GM23338 (cell line): ENCODE data around the gene UBA3. TPM values are rescaled to one million over a fixed set of nuclear protein-coding genes. Genes with fewer than 3 reads are reported as not detected.

Experiments used
- ATAC-seq: fragments of 200-7000 bp; cut with Tn5 transposase; 3 replicates; pipeline ENCODE4 v1.9.1; 2020
- DNase-seq: peaks from one replicate; pipeline ENCODE4 v3.0.0-alpha.2; 2015; ENCODE audit warnings: low spot score
- H2AFZ ChIP-seq: fragments of 200-600 bp; sonication (generic); 2 replicates; pipeline ENCODE4 v1.8.0; 2016; ENCODE audit warnings: antibody characterized with exemption, mild to moderate bottlenecking, moderate library complexity
- H3F3A ChIP-seq: fragments of 200-600 bp; sonication (generic); replicated peaks from 2 replicates; pipeline ENCODE4 v1.8.0; 2017; ENCODE audit warnings: antibody characterized with exemption, mixed run types, low read depth
- H3K27ac ChIP-seq: fragments of 200-600 bp; sonication (generic); 2 replicates; pipeline ENCODE4 v1.6.1; 2016; ENCODE audit warnings: low read depth
- H3K27me3 ChIP-seq: fragments of 200-600 bp; sonication (generic); 2 replicates; pipeline ENCODE4 v1.8.0; 2016; ENCODE audit warnings: mild to moderate bottlenecking, mixed run types, moderate library complexity; ENCODE audit not compliant: insufficient read depth
- H3K36me3 ChIP-seq: fragments of 200-600 bp; sonication (generic); 2 replicates; pipeline ENCODE4 v1.8.0; 2016; ENCODE audit warnings: mild to moderate bottlenecking; ENCODE audit not compliant: insufficient read depth
- H3K4me1 ChIP-seq: fragments of 200-600 bp; sonication (generic); 2 replicates; pipeline ENCODE4 v1.8.0; 2016; ENCODE audit warnings: mild to moderate bottlenecking, moderate library complexity; ENCODE audit not compliant: insufficient read depth
- H3K4me2 ChIP-seq: fragments of 200-600 bp; sonication (generic); 2 replicates; pipeline ENCODE4 v1.7.1; 2017; ENCODE audit warnings: mixed run types
- H3K4me3 ChIP-seq: fragments of 200-600 bp; sonication (generic); 2 replicates; pipeline ENCODE4 v1.6.1; 2016; ENCODE audit warnings: mixed run types
- H3K79me2 ChIP-seq: fragments of 200-600 bp; sonication (generic); replicated peaks from 2 replicates; pipeline ENCODE4 v1.8.0; 2017; ENCODE audit warnings: mild to moderate bottlenecking; ENCODE audit not compliant: insufficient read depth
- H3K9me2 ChIP-seq: fragments of 200-600 bp; sonication (generic); 2 replicates; pipeline ENCODE4 v1.8.0; 2017; ENCODE audit not compliant: insufficient read depth
- H4K20me1 ChIP-seq: fragments of 200-600 bp; sonication (generic); replicated peaks from 2 replicates; pipeline ENCODE4 v1.8.0; 2017; ENCODE audit warnings: mild to moderate bottlenecking; ENCODE audit not compliant: insufficient read depth
- H3K27ac Mint-ChIP-seq: 2 replicates; pipeline ENCODE4 v1.8.0; 2020; ENCODE audit warnings: inconsistent platforms, mild to moderate bottlenecking, moderate library complexity, mixed read lengths
- H3K27me3 Mint-ChIP-seq: 3 replicates; pipeline ENCODE4 v1.8.0; 2022; ENCODE audit warnings: low read depth, mild to moderate bottlenecking, moderate library complexity, mixed read lengths, inconsistent platforms; ENCODE audit not compliant: insufficient read depth, poor library complexity
- H3K36me3 Mint-ChIP-seq: 3 replicates; pipeline ENCODE4 v1.8.0; 2021; ENCODE audit warnings: low read depth, mild to moderate bottlenecking, inconsistent platforms, moderate library complexity, mixed read lengths
- H3K4me1 Mint-ChIP-seq: 3 replicates; pipeline ENCODE4 v1.8.0; 2020; ENCODE audit warnings: mild to moderate bottlenecking, inconsistent platforms, mixed read lengths
- H3K4me3 Mint-ChIP-seq: 3 replicates; pipeline ENCODE4 v1.8.0; 2021; ENCODE audit warnings: moderate library complexity, mild to moderate bottlenecking, inconsistent platforms, mixed read lengths
- H3K9me3 Mint-ChIP-seq: 3 replicates; pipeline ENCODE4 v1.8.0; 2020; ENCODE audit warnings: moderate library complexity, mild to moderate bottlenecking, inconsistent platforms, mixed read lengths
- CREB1 ChIP-seq: fragments of 250-450 bp; sonication (Bioruptor Pico); IDR thresholded peaks from 2 replicates; pipeline ENCODE4 v1.5.0; 2020; ENCODE audit warnings: low read depth, mild to moderate bottlenecking, moderate library complexity
- EZH2 ChIP-seq: fragments of 200-600 bp; sonication (generic); IDR thresholded peaks from one replicate; pipeline ENCODE4 v1.8.0; 2017; ENCODE audit warnings: antibody characterized with exemption, mild to moderate bottlenecking, low read depth; ENCODE audit not compliant: unreplicated experiment
- EZH2phosphoT487 ChIP-seq: fragments of 200-600 bp; sonication (generic); IDR thresholded peaks from one replicate; pipeline ENCODE4 v1.8.1; 2018; ENCODE audit warnings: antibody characterized with exemption; ENCODE audit not compliant: unreplicated experiment
- JUNB ChIP-seq: IDR thresholded peaks from one replicate; pipeline ENCODE4 v1.6.1; 2016; ENCODE audit warnings: antibody characterized with exemption; ENCODE audit not compliant: unreplicated experiment
- NANOG ChIP-seq: IDR thresholded peaks from 2 replicates; pipeline ENCODE4 v1.6.1; 2016; ENCODE audit warnings: antibody characterized with exemption, borderline replicate concordance
- POLR2AphosphoS5 ChIP-seq: IDR thresholded peaks from 2 replicates; pipeline ENCODE4 v1.6.1; 2016; ENCODE audit warnings: antibody characterized with exemption, low read depth
- STAT1 ChIP-seq: IDR thresholded peaks from one replicate; pipeline ENCODE4 v1.6.1; 2016; ENCODE audit warnings: antibody characterized with exemption; ENCODE audit not compliant: unreplicated experiment
- ZNF114 ChIP-seq: fragments of 250-450 bp; sonication (Bioruptor Pico); IDR thresholded peaks from 2 replicates; pipeline ENCODE4 v1.5.0; 2020; ENCODE audit warnings: mild to moderate bottlenecking, moderate library complexity
- ZNF331 ChIP-seq: fragments of 250-450 bp; sonication (Bioruptor Pico); IDR thresholded peaks from 2 replicates; pipeline ENCODE4 v1.5.0; 2020; ENCODE audit warnings: low read depth, mild to moderate bottlenecking, moderate library complexity
- polyA plus RNA-seq: library from polyadenylated mRNA; unstranded; fragments of >200 nt; fragmentation: Nextera tagmentation; extraction: Ambion mirVana; gene quantifications from 2 replicates; pipeline ENCODE4 v1.2.1, GENCODE V29; 2016
- total RNA-seq: library from RNA; depleted of rRNA; stranded (reverse); fragments of >200 nt; shearing (Covaris generic); gene quantifications from 2 replicates; pipeline ENCODE4 v1.2.3, GENCODE V29; 2014
- TF ChIP-seq, protein P1 (sequence below): IDR thresholded peaks from one replicate; pipeline ENCODE4 v1.6.1; 2018; ENCODE audit warnings: antibody characterized with exemption; ENCODE audit not compliant: unreplicated experiment
- TF ChIP-seq, protein P2 (sequence below), 2 experiments: fragments of 200-600 bp in 1 of 2; sonication (generic) in 1 of 2; conservative IDR thresholded peaks; 2 replicates each; pipeline versions ENCODE4 v1.5.1 to v1.6.1; 2016 to 2017; ENCODE audit warnings: antibody characterized with exemption in 2 of 2, low read depth in 2 of 2, mild to moderate bottlenecking in 2 of 2, moderate library complexity in 1 of 2
- TF ChIP-seq, protein P3 (sequence below): IDR thresholded peaks from 2 replicates; pipeline ENCODE4 v1.6.1; 2016; ENCODE audit warnings: antibody characterized with exemption
- TF ChIP-seq, protein P4 (sequence below): fragments of 250-450 bp; sonication (Bioruptor Pico); IDR thresholded peaks from 2 replicates; pipeline ENCODE4 v1.5.0; 2020; ENCODE audit warnings: mild to moderate bottlenecking, moderate library complexity

The UBA3 gene
- total and polyA plus RNA-seq, 2 experiments from 2014 or later, result 53.2 to 85.3 TPM

DNA sequence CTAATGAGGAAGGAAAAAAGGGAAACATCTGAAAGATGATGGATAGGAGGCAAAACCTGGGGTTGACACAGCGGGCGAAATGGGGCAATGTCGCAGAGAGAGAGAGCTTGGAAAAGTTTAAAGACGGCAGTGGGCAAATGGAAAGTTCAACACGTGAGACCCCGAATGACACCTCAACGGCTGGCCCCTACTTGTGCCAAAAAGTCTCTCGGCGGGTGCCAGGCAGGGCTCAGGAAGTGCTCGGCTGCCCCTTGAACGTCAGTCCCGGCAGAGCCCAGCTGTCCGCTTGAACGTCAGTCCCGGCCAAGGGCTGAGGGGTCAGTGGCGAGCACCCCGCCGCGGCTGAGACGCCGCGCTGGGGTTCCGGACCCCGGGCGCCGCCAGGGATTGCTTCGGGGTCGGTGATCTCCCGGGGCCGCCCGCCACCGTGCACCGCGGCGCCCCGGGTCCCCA lies 67.3 kb downstream of the UBA3 start:
- no peaks in the 10 kb centered on the region for H3F3A ChIP-seq
- H3K79me2 ChIP-seq, result no peaks in the 10 kb centered on the region
- H3K27ac ChIP-seq, result no peak overlapping the region
- peaks cover 19% of the 10 kb centered on the region for H3K36me3 Mint-ChIP-seq
- no peaks in the 10 kb centered on the region for H4K20me1 ChIP-seq
- no peaks in the 10 kb centered on the region for H3K9me2 ChIP-seq
- no peaks in the 10 kb centered on the region for H3K36me3 ChIP-seq
- H3K4me1 Mint-ChIP-seq, result peaks cover 65% of the 10 kb centered on the region
- H3K9me3 Mint-ChIP-seq, result no peaks in the 10 kb centered on the region
- peak overlapping the region; percentile 29; the same call in 1 of the 2 replicates for H3K27ac Mint-ChIP-seq
- peaks cover 50% of the 10 kb centered on the region for H3K4me1 ChIP-seq
- H3K4me3 Mint-ChIP-seq, result peak overlapping the region; percentile 80
- H3K27me3 Mint-ChIP-seq, result peaks cover 15% of the 10 kb centered on the region
- ATAC-seq (peak; percentile 39), DNase-seq (peak; percentile 66)
- TF ChIP-seq ZNF331 (CRISPR knock-in tag) (no peak), NANOG (no peak), STAT1 (no peak), ZNF114 (CRISPR knock-in tag) (no peak), CREB1 (CRISPR knock-in tag) (no peak), JUNB (no peak), POLR2AphosphoS5 (no peak), EZH2 (no peak), EZH2phosphoT487 (no peak)
- TF ChIP-seq, protein P1, sequence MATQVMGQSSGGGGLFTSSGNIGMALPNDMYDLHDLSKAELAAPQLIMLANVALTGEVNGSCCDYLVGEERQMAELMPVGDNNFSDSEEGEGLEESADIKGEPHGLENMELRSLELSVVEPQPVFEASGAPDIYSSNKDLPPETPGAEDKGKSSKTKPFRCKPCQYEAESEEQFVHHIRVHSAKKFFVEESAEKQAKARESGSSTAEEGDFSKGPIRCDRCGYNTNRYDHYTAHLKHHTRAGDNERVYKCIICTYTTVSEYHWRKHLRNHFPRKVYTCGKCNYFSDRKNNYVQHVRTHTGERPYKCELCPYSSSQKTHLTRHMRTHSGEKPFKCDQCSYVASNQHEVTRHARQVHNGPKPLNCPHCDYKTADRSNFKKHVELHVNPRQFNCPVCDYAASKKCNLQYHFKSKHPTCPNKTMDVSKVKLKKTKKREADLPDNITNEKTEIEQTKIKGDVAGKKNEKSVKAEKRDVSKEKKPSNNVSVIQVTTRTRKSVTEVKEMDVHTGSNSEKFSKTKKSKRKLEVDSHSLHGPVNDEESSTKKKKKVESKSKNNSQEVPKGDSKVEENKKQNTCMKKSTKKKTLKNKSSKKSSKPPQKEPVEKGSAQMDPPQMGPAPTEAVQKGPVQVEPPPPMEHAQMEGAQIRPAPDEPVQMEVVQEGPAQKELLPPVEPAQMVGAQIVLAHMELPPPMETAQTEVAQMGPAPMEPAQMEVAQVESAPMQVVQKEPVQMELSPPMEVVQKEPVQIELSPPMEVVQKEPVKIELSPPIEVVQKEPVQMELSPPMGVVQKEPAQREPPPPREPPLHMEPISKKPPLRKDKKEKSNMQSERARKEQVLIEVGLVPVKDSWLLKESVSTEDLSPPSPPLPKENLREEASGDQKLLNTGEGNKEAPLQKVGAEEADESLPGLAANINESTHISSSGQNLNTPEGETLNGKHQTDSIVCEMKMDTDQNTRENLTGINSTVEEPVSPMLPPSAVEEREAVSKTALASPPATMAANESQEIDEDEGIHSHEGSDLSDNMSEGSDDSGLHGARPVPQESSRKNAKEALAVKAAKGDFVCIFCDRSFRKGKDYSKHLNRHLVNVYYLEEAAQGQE, result no peak
- TF ChIP-seq, protein P2, sequence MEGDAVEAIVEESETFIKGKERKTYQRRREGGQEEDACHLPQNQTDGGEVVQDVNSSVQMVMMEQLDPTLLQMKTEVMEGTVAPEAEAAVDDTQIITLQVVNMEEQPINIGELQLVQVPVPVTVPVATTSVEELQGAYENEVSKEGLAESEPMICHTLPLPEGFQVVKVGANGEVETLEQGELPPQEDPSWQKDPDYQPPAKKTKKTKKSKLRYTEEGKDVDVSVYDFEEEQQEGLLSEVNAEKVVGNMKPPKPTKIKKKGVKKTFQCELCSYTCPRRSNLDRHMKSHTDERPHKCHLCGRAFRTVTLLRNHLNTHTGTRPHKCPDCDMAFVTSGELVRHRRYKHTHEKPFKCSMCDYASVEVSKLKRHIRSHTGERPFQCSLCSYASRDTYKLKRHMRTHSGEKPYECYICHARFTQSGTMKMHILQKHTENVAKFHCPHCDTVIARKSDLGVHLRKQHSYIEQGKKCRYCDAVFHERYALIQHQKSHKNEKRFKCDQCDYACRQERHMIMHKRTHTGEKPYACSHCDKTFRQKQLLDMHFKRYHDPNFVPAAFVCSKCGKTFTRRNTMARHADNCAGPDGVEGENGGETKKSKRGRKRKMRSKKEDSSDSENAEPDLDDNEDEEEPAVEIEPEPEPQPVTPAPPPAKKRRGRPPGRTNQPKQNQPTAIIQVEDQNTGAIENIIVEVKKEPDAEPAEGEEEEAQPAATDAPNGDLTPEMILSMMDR (conservative IDR thresholded peaks at IDR 0.05; ENCODE audit: low read depth in 2 of 2), result no peak
- TF ChIP-seq, protein P3, sequence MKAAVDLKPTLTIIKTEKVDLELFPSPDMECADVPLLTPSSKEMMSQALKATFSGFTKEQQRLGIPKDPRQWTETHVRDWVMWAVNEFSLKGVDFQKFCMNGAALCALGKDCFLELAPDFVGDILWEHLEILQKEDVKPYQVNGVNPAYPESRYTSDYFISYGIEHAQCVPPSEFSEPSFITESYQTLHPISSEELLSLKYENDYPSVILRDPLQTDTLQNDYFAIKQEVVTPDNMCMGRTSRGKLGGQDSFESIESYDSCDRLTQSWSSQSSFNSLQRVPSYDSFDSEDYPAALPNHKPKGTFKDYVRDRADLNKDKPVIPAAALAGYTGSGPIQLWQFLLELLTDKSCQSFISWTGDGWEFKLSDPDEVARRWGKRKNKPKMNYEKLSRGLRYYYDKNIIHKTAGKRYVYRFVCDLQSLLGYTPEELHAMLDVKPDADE, result no peak
- TF ChIP-seq, protein P4, sequence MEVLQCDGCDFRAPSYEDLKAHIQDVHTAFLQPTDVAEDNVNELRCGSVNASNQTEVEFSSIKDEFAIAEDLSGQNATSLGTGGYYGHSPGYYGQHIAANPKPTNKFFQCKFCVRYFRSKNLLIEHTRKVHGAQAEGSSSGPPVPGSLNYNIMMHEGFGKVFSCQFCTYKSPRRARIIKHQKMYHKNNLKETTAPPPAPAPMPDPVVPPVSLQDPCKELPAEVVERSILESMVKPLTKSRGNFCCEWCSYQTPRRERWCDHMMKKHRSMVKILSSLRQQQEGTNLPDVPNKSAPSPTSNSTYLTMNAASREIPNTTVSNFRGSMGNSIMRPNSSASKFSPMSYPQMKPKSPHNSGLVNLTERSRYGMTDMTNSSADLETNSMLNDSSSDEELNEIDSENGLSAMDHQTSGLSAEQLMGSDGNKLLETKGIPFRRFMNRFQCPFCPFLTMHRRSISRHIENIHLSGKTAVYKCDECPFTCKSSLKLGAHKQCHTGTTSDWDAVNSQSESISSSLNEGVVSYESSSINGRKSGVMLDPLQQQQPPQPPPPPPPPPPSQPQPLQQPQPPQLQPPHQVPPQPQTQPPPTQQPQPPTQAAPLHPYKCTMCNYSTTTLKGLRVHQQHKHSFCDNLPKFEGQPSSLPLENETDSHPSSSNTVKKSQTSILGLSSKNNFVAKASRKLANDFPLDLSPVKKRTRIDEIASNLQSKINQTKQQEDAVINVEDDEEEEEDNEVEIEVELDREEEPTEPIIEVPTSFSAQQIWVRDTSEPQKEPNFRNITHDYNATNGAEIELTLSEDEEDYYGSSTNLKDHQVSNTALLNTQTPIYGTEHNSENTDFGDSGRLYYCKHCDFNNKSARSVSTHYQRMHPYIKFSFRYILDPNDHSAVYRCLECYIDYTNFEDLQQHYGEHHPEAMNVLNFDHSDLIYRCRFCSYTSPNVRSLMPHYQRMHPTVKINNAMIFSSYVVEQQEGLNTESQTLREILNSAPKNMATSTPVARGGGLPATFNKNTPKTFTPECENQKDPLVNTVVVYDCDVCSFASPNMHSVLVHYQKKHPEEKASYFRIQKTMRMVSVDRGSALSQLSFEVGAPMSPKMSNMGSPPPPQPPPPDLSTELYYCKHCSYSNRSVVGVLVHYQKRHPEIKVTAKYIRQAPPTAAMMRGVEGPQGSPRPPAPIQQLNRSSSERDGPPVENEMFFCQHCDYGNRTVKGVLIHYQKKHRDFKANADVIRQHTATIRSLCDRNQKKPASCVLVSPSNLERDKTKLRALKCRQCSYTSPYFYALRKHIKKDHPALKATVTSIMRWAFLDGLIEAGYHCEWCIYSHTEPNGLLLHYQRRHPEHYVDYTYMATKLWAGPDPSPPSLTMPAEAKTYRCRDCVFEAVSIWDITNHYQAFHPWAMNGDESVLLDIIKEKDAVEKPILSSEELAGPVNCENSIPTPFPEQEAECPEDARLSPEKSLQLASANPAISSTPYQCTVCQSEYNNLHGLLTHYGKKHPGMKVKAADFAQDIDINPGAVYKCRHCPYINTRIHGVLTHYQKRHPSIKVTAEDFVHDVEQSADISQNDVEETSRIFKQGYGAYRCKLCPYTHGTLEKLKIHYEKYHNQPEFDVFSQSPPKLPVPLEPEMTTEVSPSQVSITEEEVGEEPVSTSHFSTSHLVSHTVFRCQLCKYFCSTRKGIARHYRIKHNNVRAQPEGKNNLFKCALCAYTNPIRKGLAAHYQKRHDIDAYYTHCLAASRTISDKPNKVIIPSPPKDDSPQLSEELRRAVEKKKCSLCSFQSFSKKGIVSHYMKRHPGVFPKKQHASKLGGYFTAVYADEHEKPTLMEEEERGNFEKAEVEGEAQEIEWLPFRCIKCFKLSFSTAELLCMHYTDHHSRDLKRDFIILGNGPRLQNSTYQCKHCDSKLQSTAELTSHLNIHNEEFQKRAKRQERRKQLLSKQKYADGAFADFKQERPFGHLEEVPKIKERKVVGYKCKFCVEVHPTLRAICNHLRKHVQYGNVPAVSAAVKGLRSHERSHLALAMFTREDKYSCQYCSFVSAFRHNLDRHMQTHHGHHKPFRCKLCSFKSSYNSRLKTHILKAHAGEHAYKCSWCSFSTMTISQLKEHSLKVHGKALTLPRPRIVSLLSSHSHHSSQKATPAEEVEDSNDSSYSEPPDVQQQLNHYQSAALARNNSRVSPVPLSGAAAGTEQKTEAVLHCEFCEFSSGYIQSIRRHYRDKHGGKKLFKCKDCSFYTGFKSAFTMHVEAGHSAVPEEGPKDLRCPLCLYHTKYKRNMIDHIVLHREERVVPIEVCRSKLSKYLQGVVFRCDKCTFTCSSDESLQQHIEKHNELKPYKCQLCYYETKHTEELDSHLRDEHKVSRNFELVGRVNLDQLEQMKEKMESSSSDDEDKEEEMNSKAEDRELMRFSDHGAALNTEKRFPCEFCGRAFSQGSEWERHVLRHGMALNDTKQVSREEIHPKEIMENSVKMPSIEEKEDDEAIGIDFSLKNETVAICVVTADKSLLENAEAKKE (CRISPR knock-in tag), result no peak
- H3K4me2 ChIP-seq, result peak overlapping the region; percentile 69
- H3K27me3 ChIP-seq, result peaks cover 5% of the 10 kb centered on the region; the same call in 1 of the 2 replicates
- H3K4me3 ChIP-seq, result peak overlapping the region; percentile 56
- H2AFZ ChIP-seq, result no peak overlapping the region
